ENCODE data around the gene PTPRE.

Gene PTPRE

GRCh38 chr10:127952918-127953317 is 46.0 kb downstream of the PTPRE start:
- no peak for DNase-seq (ENCODE audit: low read depth in 2 of 2)

GRCh38 chr10:127953876-127954275 is 47.0 kb downstream of the PTPRE start:
- no peak for DNase-seq (ENCODE audit: low read depth in 2 of 2)

- DNase-seq (ENCODE audit: low read depth in 2 of 2): no peak
These were observed 52.5 kb downstream of the PTPRE start for GRCh38 chr10:127959428-127959827.

GRCh38 chr10:127961071-127961470 is 54.2 kb downstream of the PTPRE start:
- no peak for DNase-seq (ENCODE audit: low read depth in 2 of 2)

- DNase-seq (ENCODE audit: low read depth in 2 of 2): no peak
These were observed 55.3 kb downstream of the PTPRE start for GRCh38 chr10:127962205-127962604.

- DNase-seq (ENCODE audit: low read depth in 2 of 2): no peak
These were observed 56.2 kb downstream of the PTPRE start for GRCh38 chr10:127963136-127963535.

- no peak for DNase-seq (ENCODE audit: low read depth in 2 of 2)
These were observed 57.7 kb downstream of the PTPRE start for GRCh38 chr10:127964621-127965020.

GRCh38 chr10:127966875-127967274 is 60.0 kb downstream of the PTPRE start:
- no peak for DNase-seq (ENCODE audit: low read depth in 2 of 2)

- no peak for DNase-seq (ENCODE audit: low read depth in 2 of 2)
These were observed 61.1 kb downstream of the PTPRE start for GRCh38 chr10:127968027-127968441.

- no peak for DNase-seq (ENCODE audit: low read depth in 2 of 2)
These were observed 61.8 kb downstream of the PTPRE start for GRCh38 chr10:127968659-127969058.

- DNase-seq (ENCODE audit: low read depth in 2 of 2): no peak
These were observed 64.4 kb downstream of the PTPRE start for GRCh38 chr10:127971101-127971946.

GRCh38 chr10:127971963-127972615 is 65.2 kb downstream of the PTPRE start:
- DNase-seq (ENCODE audit: low read depth in 2 of 2): no peak

- DNase-seq (ENCODE audit: low read depth in 2 of 2): no peak
These were observed 66.0 kb downstream of the PTPRE start for GRCh38 chr10:127972751-127973357.

GRCh38 chr10:127973791-127974311 is 66.9 kb downstream of the PTPRE start:
- DNase-seq (ENCODE audit: low read depth in 2 of 2): no peak

GRCh38 chr10:127974911-127975310 is 68.0 kb downstream of the PTPRE start:
- DNase-seq (ENCODE audit: low read depth in 2 of 2): no peak

GRCh38 chr10:127976286-127976685 is 69.4 kb downstream of the PTPRE start:
- no peak for DNase-seq (ENCODE audit: low read depth in 2 of 2)

GRCh38 chr10:127976701-127977356 is 69.9 kb downstream of the PTPRE start:
- no peak for DNase-seq (ENCODE audit: low read depth in 2 of 2)

- no peak for DNase-seq (ENCODE audit: low read depth in 2 of 2)
These were observed 70.6 kb downstream of the PTPRE start for GRCh38 chr10:127977357-127978009.

GRCh38 chr10:127978481-127978880 is 71.6 kb downstream of the PTPRE start:
- DNase-seq (ENCODE audit: low read depth in 2 of 2): no peak

GRCh38 chr10:127979045-127979444 is 72.1 kb downstream of the PTPRE start:
- DNase-seq (ENCODE audit: low read depth in 2 of 2): no peak

GRCh38 chr10:127979566-127979965 is 72.7 kb downstream of the PTPRE start:
- DNase-seq (ENCODE audit: low read depth in 2 of 2): no peak
